GM19324 (cell line): Measurements from ENCODE around the gene GNG2.

Source experiments
- ATAC-seq: cut with Tn5 transposase; IDR thresholded peaks from one replicate; pipeline ENCODE4 v1.9.1; 2021; ENCODE audit warnings: mild to moderate bottlenecking, moderate library complexity; ENCODE audit not compliant: unreplicated experiment, low FRiP score

Gene GNG2

GRCh38 chr14:51989293-51990234, 129.2 kb downstream of the GNG2 start, which contains the start of gene RTRAF:
TSS of gene RTRAF (plus strand) at chr14:51989546. CDS start at chr14:51989640, 94 bp downstream.
- peak; percentile 98 for ATAC-seq

DNA sequence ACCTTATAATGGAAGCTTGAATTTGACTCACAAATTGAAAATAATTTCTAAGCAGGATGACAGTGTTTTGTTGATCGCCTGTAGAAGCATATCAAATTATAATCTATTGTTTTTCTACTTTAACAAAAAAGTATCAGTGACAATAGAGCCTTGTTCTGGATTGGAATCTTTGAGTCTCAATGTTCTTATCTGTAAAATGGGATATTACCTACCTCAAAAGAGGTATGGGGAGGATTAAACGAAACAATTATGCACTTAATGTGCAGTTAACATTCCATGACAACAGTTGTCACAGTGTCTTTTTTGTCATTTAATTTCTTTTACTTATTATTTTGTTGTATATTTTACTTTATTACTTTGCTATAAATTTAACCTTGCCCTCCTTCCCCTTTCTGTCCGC, 130.1 kb downstream of the GNG2 start:
- no peak for ATAC-seq

DNA sequence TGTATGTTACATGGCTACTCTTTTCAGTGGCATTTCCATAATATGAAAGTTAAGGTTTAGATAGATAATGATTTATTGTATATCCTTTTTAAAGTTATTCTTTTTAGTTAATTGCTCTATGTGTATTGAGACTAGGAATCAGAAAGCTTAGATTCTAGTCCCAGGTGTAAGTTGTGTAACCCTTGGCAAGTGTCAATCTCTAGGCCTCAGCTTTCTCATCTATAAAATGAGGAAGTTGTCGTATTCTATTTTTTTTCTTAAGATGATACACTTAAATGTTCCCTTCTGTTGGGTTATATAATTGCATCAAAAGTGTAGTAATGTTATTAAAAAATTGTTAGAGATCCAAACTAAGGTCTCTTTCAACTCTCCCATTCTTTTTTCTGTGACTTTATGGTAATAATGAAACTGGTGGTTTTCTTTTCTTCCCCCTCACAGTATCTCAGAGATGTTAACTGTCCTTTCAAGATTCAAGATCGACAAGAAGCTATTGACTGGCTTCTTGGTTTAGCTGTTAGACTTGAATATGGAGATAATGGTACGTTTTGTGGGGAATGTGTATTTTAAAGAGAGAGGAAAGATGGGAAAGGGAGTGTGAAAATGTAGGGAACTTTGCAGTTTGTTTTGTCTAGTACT, 133.0 kb downstream of the GNG2 start:
- ATAC-seq, result no peak

- no peak for ATAC-seq
Observed at GRCh38 chr14:51996148-51996746, 135.8 kb downstream of the GNG2 start.

DNA sequence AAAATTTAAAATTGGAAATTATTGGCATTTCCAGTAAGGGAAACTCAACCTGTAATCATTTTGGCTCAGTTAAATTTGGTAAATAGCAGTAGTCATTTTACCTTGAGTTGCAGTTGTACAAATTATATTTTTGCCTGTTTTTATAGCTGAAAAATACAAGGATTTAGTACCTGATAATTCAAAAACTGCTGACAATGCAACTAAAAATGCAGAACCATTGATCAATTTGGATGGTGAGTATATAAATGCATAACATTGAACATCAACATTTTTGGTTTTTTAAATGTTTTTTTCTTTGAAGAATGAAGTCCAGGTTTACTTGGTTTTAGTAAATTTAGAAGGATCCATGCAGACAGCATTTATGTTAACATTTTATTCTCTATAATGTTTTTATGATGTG, 137.9 kb downstream of the GNG2 start:
- no peak for ATAC-seq

DNA sequence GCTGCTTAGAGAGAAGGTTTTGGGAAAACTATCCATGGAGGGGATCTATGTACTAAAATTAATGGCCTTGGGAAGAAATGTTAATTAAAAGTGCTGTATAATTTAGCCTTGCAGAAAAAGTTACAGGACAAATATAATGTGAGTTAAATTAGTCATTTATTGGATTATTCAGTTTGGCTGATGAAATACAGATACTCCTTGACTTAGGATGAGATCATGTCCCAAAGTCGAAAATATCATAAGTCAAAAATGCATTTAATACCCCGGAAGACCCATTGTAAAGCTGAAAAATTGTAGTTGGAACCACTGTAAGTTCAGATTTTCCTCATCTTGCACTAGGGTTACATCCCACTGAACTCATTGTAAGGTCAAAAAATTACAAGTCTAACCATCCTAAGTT, 138.7 kb downstream of the GNG2 start:
- ATAC-seq, result no peak

DNA sequence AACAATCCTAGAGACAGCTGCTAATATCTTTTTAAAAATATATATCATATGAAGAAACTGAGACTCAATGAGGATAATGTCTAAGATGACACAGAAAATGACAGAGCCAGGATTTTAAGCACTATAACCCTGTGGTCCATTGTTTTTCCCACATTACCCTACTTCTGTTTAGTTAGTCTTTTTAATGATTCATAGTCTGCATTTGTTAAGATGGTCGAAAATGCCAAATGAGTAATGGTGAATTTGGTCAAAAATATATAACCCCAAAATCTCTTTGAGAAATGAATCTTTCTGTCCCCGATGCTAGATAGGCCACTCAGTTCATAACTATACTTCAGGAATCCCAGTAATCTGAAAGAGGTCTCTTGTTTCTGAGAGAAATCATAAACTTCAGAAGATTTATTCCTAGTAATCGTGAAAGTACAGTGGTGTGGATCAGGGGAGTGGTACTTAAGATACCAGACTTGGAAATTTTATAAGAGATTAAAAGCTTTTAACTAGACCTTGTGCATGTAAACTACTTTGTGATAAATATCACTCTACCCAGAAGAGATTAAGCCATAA, 139.7 kb downstream of the GNG2 start:
- no peak for ATAC-seq

DNA sequence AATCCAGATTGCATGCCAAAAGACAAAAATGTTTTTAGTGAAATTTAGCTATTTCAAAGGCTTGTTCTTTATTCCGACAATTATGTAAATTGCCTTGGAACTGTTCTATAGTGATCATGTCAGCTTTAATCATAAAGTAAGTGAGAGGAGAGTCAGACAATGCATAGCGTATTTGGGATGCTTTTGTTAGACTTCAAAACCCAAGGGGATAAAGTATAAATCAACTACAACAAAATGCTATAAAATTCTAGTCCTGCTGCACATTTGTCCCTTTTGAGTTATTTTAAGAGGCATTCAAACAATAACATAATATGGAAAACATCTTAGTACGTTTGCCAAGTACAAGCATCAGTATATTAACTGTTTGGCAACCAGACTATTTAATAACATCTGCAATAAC, 140.3 kb downstream of the GNG2 start:
- no peak for ATAC-seq

DNA sequence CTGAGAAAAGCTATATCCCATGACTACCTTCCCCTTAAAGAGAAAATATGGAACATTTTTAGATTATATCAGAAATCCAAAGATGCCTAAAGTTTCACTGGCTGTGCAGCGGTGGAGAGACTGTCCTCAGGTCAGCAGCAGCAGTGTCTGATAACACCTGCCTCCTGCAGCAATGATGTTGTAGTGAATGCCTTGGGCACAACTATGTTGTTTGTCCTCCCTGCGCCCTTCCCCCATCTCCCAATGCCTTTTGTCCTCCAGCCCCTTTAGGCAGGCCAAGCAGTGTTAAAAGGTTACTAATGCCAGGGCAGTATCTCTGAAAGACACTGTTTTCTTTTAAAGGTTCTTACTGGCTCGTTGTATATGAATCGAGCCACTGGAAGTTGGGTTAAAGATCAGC, 142.1 kb downstream of the GNG2 start:
- ATAC-seq, result no peak

- ATAC-seq, result no peak
Observed at GRCh38 chr14:52003324-52003723, 142.9 kb downstream of the GNG2 start.

GRCh38 chr14:52005625-52006024, 145.2 kb downstream of the GNG2 start:
- ATAC-seq, result no peak

GRCh38 chr14:52006361-52006760, 145.9 kb downstream of the GNG2 start:
- no peak for ATAC-seq

DNA sequence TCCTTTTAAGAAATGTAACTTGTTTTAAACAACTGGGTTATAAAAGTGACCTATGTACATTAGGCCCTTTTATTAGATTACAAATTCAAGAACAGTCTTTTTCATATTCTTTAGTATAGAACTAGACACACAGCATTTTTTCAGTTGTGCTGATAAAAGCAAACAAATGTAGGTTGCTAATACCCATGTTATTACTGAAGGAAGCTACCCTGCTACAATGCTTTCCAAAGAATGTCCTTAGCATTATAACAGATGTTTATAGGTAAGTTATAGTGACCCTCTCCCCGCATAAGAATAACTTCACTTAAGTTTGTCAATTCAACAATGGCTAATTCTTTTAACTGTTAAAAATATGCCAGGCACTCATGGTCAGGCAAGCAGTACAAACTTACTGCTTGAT, 146.8 kb downstream of the GNG2 start:
- ATAC-seq, result no peak

GRCh38 chr14:52007637-52008036, 147.2 kb downstream of the GNG2 start:
- no peak for ATAC-seq

DNA sequence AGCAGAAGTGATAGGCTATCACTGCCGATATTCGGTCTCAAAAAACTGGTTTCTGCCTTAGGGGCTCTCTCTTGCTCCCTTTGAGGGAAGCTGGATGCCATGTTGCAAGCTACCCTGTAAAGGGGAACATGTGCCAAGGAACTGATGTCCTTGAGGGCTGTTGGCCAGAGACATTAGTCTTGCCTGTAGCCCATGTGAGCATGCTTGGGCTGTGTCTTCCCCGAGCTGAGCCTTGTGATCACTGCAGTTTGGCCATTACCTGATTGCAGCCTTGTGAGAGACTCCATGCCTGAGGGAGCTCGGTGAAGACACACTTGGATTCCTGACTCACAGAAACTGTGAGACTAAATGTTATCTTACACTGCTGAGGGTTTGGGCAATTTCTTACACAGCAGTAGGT, 147.7 kb downstream of the GNG2 start:
- ATAC-seq, result no peak

GRCh38 chr14:52010173-52010693, 149.8 kb downstream of the GNG2 start:
- ATAC-seq, result no peak

GRCh38 chr14:52011523-52011922, 151.1 kb downstream of the GNG2 start:
- ATAC-seq, result no peak

GRCh38 chr14:52012635-52013034, 152.2 kb downstream of the GNG2 start:
- no peak for ATAC-seq

DNA sequence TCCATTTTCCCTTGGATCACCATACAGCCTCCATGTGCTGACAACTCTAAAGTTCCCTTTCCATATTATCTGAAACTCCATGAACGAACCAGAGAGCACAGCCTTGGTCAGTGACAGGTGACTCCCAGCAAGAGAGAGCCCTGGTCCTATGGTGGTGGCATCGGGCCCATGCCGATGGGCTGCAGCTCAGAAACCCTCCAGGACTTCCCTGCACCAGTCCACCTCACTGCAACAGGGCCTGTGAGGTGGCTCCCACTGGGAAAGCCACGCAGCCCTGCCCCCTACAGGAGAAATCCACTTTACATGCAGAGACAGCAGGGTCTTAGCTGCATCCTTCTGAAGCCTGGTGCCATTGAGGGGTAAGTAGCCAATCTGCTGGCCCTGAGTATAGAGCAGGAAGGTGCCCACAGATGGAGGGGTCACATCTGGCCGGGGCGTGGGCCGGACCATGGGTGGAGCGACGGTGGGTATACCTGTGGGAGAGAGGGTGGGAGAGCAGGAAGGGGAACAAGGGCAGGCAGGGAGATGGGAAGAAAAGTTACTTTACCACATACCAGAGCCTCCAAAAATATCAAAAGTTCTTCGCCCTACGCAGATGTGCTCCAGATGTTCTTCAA, 153.7 kb downstream of the GNG2 start:
- no peak for ATAC-seq

GRCh38 chr14:52014601-52015267, 154.3 kb downstream of the GNG2 start:
- ATAC-seq, result no peak
